HG02840 (cell line): ENCODE measurements around the gene HDAC11.

Source experiments
- ATAC-seq: cut with Tn5 transposase; IDR thresholded peaks from one replicate; pipeline ENCODE4 v1.9.1; 2021; ENCODE audit warnings: mild to moderate bottlenecking, moderate library complexity, moderate number of reproducible peaks; ENCODE audit not compliant: unreplicated experiment, low FRiP score

Gene HDAC11

GRCh38 chr3:13505147-13506130, 25.3 kb downstream of the HDAC11 start:
- ATAC-seq: no peak

- ATAC-seq: no peak
Measured at GRCh38 chr3:13506239-13506638, 26.1 kb downstream of the HDAC11 start.

- ATAC-seq: no peak
Measured at GRCh38 chr3:13506680-13507079, 26.6 kb downstream of the HDAC11 start.

- no peak for ATAC-seq
Measured at GRCh38 chr3:13507247-13507569, 27.1 kb downstream of the HDAC11 start.

GRCh38 chr3:13507570-13508339, 27.6 kb downstream of the HDAC11 start:
- ATAC-seq: no peak

- no peak for ATAC-seq
Measured at GRCh38 chr3:13508496-13508895, 28.4 kb downstream of the HDAC11 start.

GRCh38 chr3:13509059-13509815, 29.1 kb downstream of the HDAC11 start:
- no peak for ATAC-seq

GRCh38 chr3:13509816-13510192, 29.7 kb downstream of the HDAC11 start:
- no peak for ATAC-seq

- no peak for ATAC-seq
Measured at GRCh38 chr3:13512451-13512850, 32.3 kb downstream of the HDAC11 start.

- ATAC-seq: no peak
Measured at GRCh38 chr3:13513051-13513912, 33.2 kb downstream of the HDAC11 start.

- ATAC-seq: no peak
Measured at GRCh38 chr3:13513913-13514517, 33.9 kb downstream of the HDAC11 start.

GRCh38 chr3:13514639-13515435, 34.7 kb downstream of the HDAC11 start:
- no peak for ATAC-seq

GRCh38 chr3:13515786-13516759, 36.0 kb downstream of the HDAC11 start:
- ATAC-seq: no peak

GRCh38 chr3:13516760-13517135, 36.6 kb downstream of the HDAC11 start:
- no peak for ATAC-seq

GRCh38 chr3:13517253-13517977, 37.3 kb downstream of the HDAC11 start:
- ATAC-seq: no peak

- no peak for ATAC-seq
Measured at GRCh38 chr3:13518516-13518953, 38.4 kb downstream of the HDAC11 start.
